Lower leg skin (tissue), 3 donors: ENCODE measurements around the gene LIPG.

Experiments used
- POLR2A ChIP-seq, 2 donors: fragments of 450-650 bp; IDR thresholded peaks; one replicate each; pipeline ENCODE4 v1.6.1; 2016 to 2017; ENCODE audit warnings: antibody characterized with exemption in 2 of 2, mild to moderate bottlenecking in 1 of 2, moderate library complexity in 1 of 2
- TF ChIP-seq, protein P1 (sequence below), 3 donors: fragments of 450-650 bp; IDR thresholded peaks; one replicate each; pipeline ENCODE4 v1.5.1; 2016; ENCODE audit warnings: antibody characterized with exemption in 3 of 3, mild to moderate bottlenecking in 3 of 3, moderate library complexity in 2 of 3

DNA sequence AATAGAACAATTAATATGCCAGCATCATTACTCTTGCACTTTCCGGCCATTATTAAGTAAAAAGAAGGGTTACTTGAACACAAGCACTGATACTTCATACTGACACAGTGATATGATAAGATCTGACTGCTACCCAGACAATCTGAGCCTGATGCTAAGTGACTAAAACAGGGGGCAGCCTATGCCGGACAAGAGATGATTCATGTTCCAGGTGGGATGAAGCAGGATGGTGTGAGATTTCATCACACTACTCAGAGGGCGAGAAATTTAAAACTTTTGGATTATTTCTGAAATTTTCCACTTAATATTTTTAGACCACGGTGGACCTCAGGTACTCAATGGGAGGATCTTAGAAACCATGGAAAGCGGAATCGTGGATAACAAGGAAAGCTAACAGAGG lies 61.7 kb downstream of the LIPG start:
- TF ChIP-seq POLR2A (IDR thresholded peaks at IDR 0.05): no peak
- TF ChIP-seq, protein P1, sequence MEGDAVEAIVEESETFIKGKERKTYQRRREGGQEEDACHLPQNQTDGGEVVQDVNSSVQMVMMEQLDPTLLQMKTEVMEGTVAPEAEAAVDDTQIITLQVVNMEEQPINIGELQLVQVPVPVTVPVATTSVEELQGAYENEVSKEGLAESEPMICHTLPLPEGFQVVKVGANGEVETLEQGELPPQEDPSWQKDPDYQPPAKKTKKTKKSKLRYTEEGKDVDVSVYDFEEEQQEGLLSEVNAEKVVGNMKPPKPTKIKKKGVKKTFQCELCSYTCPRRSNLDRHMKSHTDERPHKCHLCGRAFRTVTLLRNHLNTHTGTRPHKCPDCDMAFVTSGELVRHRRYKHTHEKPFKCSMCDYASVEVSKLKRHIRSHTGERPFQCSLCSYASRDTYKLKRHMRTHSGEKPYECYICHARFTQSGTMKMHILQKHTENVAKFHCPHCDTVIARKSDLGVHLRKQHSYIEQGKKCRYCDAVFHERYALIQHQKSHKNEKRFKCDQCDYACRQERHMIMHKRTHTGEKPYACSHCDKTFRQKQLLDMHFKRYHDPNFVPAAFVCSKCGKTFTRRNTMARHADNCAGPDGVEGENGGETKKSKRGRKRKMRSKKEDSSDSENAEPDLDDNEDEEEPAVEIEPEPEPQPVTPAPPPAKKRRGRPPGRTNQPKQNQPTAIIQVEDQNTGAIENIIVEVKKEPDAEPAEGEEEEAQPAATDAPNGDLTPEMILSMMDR (IDR thresholded peaks at IDR 0.05): no peak
